ENCODE data around the gene PSMC3.

DNA sequence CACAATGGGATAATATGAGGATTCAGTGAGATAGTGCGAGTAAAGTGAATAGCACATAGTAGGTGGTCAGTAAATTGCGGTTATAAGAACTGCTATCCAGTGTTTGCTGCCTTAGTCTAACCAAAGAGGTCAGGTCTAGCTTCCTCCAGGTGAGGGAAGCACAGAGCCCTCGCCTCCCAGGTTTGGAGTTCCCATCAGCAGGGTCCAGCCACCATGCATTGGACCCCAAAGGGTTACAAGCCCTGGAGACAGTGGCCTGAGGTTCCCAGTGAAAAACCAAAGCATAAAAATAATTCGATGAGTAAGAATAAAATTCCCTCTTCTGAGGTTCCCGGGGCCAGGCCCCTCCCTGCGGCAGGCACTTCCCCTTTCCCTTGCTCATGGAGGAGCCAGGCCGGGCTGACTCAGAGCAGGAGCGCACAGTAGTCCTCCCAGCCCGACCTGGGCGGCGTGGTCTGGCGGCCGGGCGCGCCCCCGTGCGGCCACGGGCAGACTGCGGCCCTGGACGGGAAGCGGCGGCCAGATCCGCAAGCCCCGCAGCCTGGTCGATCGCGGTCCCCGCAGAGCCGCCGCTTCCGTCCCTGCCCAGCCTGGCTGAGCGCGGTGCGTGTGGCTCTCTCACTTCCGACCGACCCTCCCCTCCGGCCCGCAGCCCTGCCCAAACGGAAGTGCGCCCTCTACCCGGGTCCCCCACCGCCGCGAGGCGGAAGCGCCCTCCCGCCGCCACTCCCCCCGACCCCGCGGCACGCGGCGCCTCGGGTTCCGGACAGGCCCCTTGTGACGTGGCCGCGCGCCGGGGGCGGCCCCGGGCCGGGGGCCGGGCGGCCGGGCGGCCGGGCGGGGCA is 18.3 kb downstream of the PSMC3 start, which contains the start of gene SLC39A13:
- TF ChIP-seq, protein P1, sequence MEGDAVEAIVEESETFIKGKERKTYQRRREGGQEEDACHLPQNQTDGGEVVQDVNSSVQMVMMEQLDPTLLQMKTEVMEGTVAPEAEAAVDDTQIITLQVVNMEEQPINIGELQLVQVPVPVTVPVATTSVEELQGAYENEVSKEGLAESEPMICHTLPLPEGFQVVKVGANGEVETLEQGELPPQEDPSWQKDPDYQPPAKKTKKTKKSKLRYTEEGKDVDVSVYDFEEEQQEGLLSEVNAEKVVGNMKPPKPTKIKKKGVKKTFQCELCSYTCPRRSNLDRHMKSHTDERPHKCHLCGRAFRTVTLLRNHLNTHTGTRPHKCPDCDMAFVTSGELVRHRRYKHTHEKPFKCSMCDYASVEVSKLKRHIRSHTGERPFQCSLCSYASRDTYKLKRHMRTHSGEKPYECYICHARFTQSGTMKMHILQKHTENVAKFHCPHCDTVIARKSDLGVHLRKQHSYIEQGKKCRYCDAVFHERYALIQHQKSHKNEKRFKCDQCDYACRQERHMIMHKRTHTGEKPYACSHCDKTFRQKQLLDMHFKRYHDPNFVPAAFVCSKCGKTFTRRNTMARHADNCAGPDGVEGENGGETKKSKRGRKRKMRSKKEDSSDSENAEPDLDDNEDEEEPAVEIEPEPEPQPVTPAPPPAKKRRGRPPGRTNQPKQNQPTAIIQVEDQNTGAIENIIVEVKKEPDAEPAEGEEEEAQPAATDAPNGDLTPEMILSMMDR (IDR thresholded peaks at IDR 0.05): peak; percentile 83 to 97 (median 95)
- peak; percentile 93 for TF ChIP-seq POLR2A (IDR thresholded peaks at IDR 0.05)

Measured in right lobe of liver (tissue), 4 donors.